IMR-90 (cell line): ENCODE measurements around the gene LCMT2. TPM values are rescaled to one million over a fixed set of nuclear protein-coding genes. Genes with fewer than 3 reads are reported as not detected.

Source experiments
- ATAC-seq: fragments of 200-7000 bp; cut with Tn5 transposase; 2 replicates; pipeline ENCODE4 v1.9.1; 2020; ENCODE audit warnings: low read depth, mild to moderate bottlenecking, moderate library complexity
- BruUV-seq: library from RNA; stranded (reverse); fragments of 400-500 nt; replicated peaks from 2 replicates; lab custom pipeline; 2021; lab: Mats Ljungman, UMichigan
- CTCF ChIA-PET: fragments of 300-600 bp; formaldehyde crosslinking; extraction: SDS; loops from one replicate; lab custom pipeline; 2021; ENCODE audit warnings: antibody characterized with exemption; lab: Yijun Ruan, JAX
- POLR2A ChIA-PET: fragments of 300-600 bp; sonication (Branson Sonifier 250); formaldehyde crosslinking; loops from one replicate; lab custom pipeline; 2022; ENCODE audit warnings: antibody characterized with exemption; ENCODE audit not compliant: unreplicated experiment; lab: Charles Lee
- DNase-seq: peaks from one replicate; pipeline ENCODE4 v3.0.0; 2013
- H2AFZ ChIP-seq: replicated peaks from 2 replicates; pipeline ENCODE3; 2013; ENCODE audit warnings: low read length, mild to moderate bottlenecking; ENCODE audit not compliant: poor library complexity
- H2AK5ac ChIP-seq: 2 replicates; pipeline ENCODE4 v1.6.1; 2013; ENCODE audit warnings: low read depth, low read length, inconsistent platforms
- H2AK9ac ChIP-seq: replicated peaks from 2 replicates; pipeline ENCODE3; 2013; ENCODE audit warnings: mild to moderate bottlenecking, low read depth, low read length, moderate library complexity; ENCODE audit not compliant: poor library complexity
- H2BK120ac ChIP-seq: 2 replicates; pipeline ENCODE4 v1.6.1; 2013; ENCODE audit warnings: low read depth, low read length, inconsistent platforms
- H2BK15ac ChIP-seq: 3 replicates; pipeline ENCODE4 v1.6.1; 2013; ENCODE audit warnings: low read depth, low read length, inconsistent platforms
- H2BK20ac ChIP-seq: 2 replicates; pipeline ENCODE4 v1.6.1; 2013; ENCODE audit warnings: low read depth, mild to moderate bottlenecking, inconsistent platforms, low read length, moderate library complexity
- H2BK5ac ChIP-seq: 2 replicates; pipeline ENCODE4 v1.6.1; 2013; ENCODE audit warnings: mild to moderate bottlenecking, low read depth, low read length, inconsistent platforms; ENCODE audit not compliant: poor library complexity, severe bottlenecking
- H3K14ac ChIP-seq: replicated peaks from 2 replicates; pipeline ENCODE4 v1.6.1; 2013; ENCODE audit warnings: low read depth, low read length, inconsistent platforms
- H3K18ac ChIP-seq: 2 replicates; pipeline ENCODE4 v1.6.1; 2013; ENCODE audit warnings: low read depth, low read length, control low read depth
- H3K23ac ChIP-seq: 2 replicates; pipeline ENCODE4 v1.6.1; 2013; ENCODE audit warnings: low read depth, low read length, inconsistent platforms
- H3K27ac ChIP-seq: 2 replicates; pipeline ENCODE4 v1.5.1; 2013; ENCODE audit warnings: mild to moderate bottlenecking, control low read depth, low read length; ENCODE audit not compliant: insufficient read depth
- H3K27me3 ChIP-seq: 2 replicates; pipeline ENCODE4 v1.6.1; 2013; ENCODE audit warnings: low read length; ENCODE audit not compliant: control insufficient read depth, insufficient read depth
- H3K36me3 ChIP-seq: 2 replicates; pipeline ENCODE4 v1.6.1; 2013; ENCODE audit warnings: low read length, mixed read lengths; ENCODE audit not compliant: control insufficient read depth, insufficient read depth
- H3K4ac ChIP-seq: 2 replicates; pipeline ENCODE4 v1.6.1; 2013; ENCODE audit warnings: low read depth, low read length, inconsistent platforms
- H3K4me1 ChIP-seq: 2 replicates; pipeline ENCODE4 v1.6.1; 2013; ENCODE audit warnings: low read length, mixed read lengths; ENCODE audit not compliant: control insufficient read depth, insufficient read depth
- H3K4me2 ChIP-seq: 2 replicates; pipeline ENCODE4 v1.6.1; 2013; ENCODE audit warnings: low read depth, mild to moderate bottlenecking, control low read depth, low read length, moderate library complexity
- H3K4me3 ChIP-seq: 2 replicates; pipeline ENCODE4 v1.5.1; 2013; ENCODE audit warnings: low read depth, mild to moderate bottlenecking, control low read depth, low read length, moderate library complexity; ENCODE audit not compliant: insufficient read depth
- H3K56ac ChIP-seq: 2 replicates; pipeline ENCODE4 v1.6.1; 2013; ENCODE audit warnings: low read length, inconsistent platforms; ENCODE audit not compliant: insufficient read depth; ENCODE audit errors: extremely low read depth
- H3K79me1 ChIP-seq, 2 experiments: 2 replicates each; pipeline ENCODE4 v1.6.1; 2013; ENCODE audit warnings: low read length in 2 of 2, inconsistent platforms in 1 of 2, low read depth in 1 of 2
- H3K9ac ChIP-seq: 2 replicates; pipeline ENCODE4 v1.6.1; 2013; ENCODE audit warnings: low read depth, low read length, control low read depth
- H3K9me1 ChIP-seq: 2 replicates; pipeline ENCODE4 v1.6.1; 2013; ENCODE audit warnings: low read length, inconsistent platforms; ENCODE audit not compliant: insufficient read depth
- H3K9me3 ChIP-seq: 2 replicates; pipeline ENCODE4 v1.6.1; 2013; ENCODE audit warnings: low read length; ENCODE audit not compliant: control insufficient read depth, insufficient read depth
- H4K20me1 ChIP-seq: 2 replicates; pipeline ENCODE4 v1.6.1; 2013; ENCODE audit warnings: low read length, inconsistent platforms; ENCODE audit not compliant: insufficient read depth
- H4K5ac ChIP-seq: 2 replicates; pipeline ENCODE4 v1.6.1; 2013; ENCODE audit warnings: mild to moderate bottlenecking, low read depth, low read length, control low read depth
- H4K8ac ChIP-seq, 2 experiments: 2 replicates each; pipeline ENCODE4 v1.6.1; 2013; ENCODE audit warnings: low read depth in 2 of 2, low read length in 2 of 2, control low read depth in 1 of 2, inconsistent platforms in 1 of 2
- H4K91ac ChIP-seq: 2 replicates; pipeline ENCODE4 v1.6.1; 2013; ENCODE audit warnings: low read depth, low read length, inconsistent platforms; ENCODE audit not compliant: insufficient read depth
- BHLHE40 ChIP-seq: fragments of 150-350 bp; IDR thresholded peaks from 2 replicates; pipeline ENCODE4 v1.6.1; 2016; ENCODE audit warnings: mild to moderate bottlenecking, low read depth, low read length
- CEBPB ChIP-seq: IDR thresholded peaks from 2 replicates; pipeline ENCODE4 v1.6.1; 2012; ENCODE audit warnings: low read depth, low read length, improper control_type of control experiment
- ELK1 ChIP-seq: fragments of 150-350 bp; IDR thresholded peaks from 2 replicates; pipeline ENCODE4 v1.6.1; 2016; ENCODE audit warnings: low read depth, mild to moderate bottlenecking, low read length, moderate library complexity, borderline replicate concordance
- FOS ChIP-seq: fragments of 150-350 bp; IDR thresholded peaks from 2 replicates; pipeline ENCODE4 v1.6.1; 2016; ENCODE audit warnings: low read depth, low read length
- MAZ ChIP-seq: IDR thresholded peaks from 2 replicates; pipeline ENCODE4 v1.6.1; 2012; ENCODE audit warnings: low read depth, mild to moderate bottlenecking, low read length, improper control_type of control experiment, moderate library complexity, borderline replicate concordance
- MXI1 ChIP-seq: IDR thresholded peaks from 2 replicates; pipeline ENCODE4 v1.6.1; 2012; ENCODE audit warnings: low read depth, mild to moderate bottlenecking, low read length, moderate library complexity, borderline replicate concordance
- NFE2L2 ChIP-seq: fragments of 150-350 bp; IDR thresholded peaks from 2 replicates; pipeline ENCODE4 v1.6.1; 2016; ENCODE audit warnings: low read depth, mild to moderate bottlenecking, low read length
- POLR2A ChIP-seq: IDR thresholded peaks from 2 replicates; pipeline ENCODE4 v1.6.1; 2012; ENCODE audit warnings: mild to moderate bottlenecking, low read depth, low read length
- RAD21 ChIP-seq: IDR thresholded peaks from 2 replicates; pipeline ENCODE4 v1.6.1; 2012; ENCODE audit warnings: low read length, improper control_type of control experiment
- RCOR1 ChIP-seq: IDR thresholded peaks from 2 replicates; pipeline ENCODE4 v1.6.1; 2012; ENCODE audit warnings: mild to moderate bottlenecking, low read length, improper control_type of control experiment; ENCODE audit not compliant: insufficient replicate concordance
- SMC3 ChIP-seq: fragments of 150-350 bp; IDR thresholded peaks from 2 replicates; pipeline ENCODE4 v1.6.1; 2016; ENCODE audit warnings: low read depth, mild to moderate bottlenecking, antibody characterized with exemption, low read length, moderate library complexity
- WGBS, 2 experiments: methylation state at CpG; one replicate each; pipeline versions ENCODE4 v1.1.5 to v1.1.7; 2013; ENCODE audit warnings: missing lambda C conversion rate in 2 of 2; ENCODE audit not compliant: insufficient read length in 1 of 2; ENCODE audit errors: extremely low coverage in 2 of 2; 5-methylcytosine and 5-hydroxymethylcytosine counted together
- dilution Hi-C: fragments of 300-500 bp; cut with HindIII; formaldehyde crosslinking; loops from one replicate; pipeline ENCODE4 v1.14.3; 2018; ENCODE audit warnings: low sequenced_read_pairs; ENCODE audit not compliant: unreplicated experiment
- in situ Hi-C: fragments of 300-500 bp; cut with MboI; formaldehyde crosslinking; loops from 3 replicates; pipeline ENCODE4 v1.14.3; 2019; ENCODE audit warnings: low sequenced_read_pairs, inconsistent platforms, mixed read lengths
- intact Hi-C: fragments of 100-400 bp; cut with micrococcal nuclease; formaldehyde crosslinking; loops from 2 replicates; pipeline ENCODE4 v1.10.0; 2022
- polyA plus RNA-seq, 3 experiments: library from polyadenylated mRNA; depleted of rRNA; stranded (reverse); fragments of >200 nt; gene quantifications; 2 replicates each; pipeline ENCODE4 v1.2.3, GENCODE V29; 2012; ENCODE audit warnings: low replicate concordance in 1 of 3
- total RNA-seq: library from RNA; depleted of rRNA; stranded (reverse); fragments of >200 nt; gene quantifications from 2 replicates; pipeline ENCODE4 v1.2.3, GENCODE V29; 2012
- TF ChIP-seq, protein P1 (sequence below): conservative IDR thresholded peaks from 2 replicates; pipeline ENCODE4 v1.5.1; 2012; ENCODE audit warnings: mild to moderate bottlenecking, low read depth, low read length, improper control_type of control experiment

Gene LCMT2
- total and polyA plus RNA-seq, 2 of the 4 experiments (the other 2 are of a cell fraction), result 5.8 to 12.2 TPM

DNA sequence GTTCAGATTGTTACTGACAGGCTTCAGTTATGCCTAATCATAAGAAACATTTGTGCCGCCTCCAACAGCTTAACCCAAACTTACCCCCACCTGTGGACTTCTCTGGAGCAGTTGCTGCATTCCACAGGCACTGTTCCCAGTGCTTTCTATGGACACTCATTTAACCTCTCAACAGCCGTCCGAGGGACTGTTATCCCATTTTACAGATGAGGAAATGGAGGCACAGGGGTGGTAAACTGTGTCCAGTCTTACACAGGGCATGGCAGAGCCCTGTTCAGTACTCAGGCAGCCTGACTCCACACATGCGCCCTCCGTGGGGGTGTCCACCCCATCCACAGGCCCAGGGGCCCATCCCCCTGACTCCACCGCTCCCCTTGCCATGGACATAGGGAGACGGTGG is 49.4 kb downstream of the LCMT2 start:
- no peak overlapping the region for H2AFZ ChIP-seq
- no peak overlapping the region for H3K14ac ChIP-seq
- no TSS peak for BruUV-seq
- no peak overlapping the region for H2BK120ac ChIP-seq
- H3K4ac ChIP-seq, result no peak overlapping the region
- no peaks in the 10 kb centered on the region for H3K9me3 ChIP-seq
- H3K9ac ChIP-seq, result no peak overlapping the region
- H2BK20ac ChIP-seq, result no peak overlapping the region
- no peak overlapping the region for H2BK5ac ChIP-seq
- TF ChIP-seq BHLHE40 (no peak), RCOR1 (no peak), SMC3 (no peak), RAD21 (no peak), MAZ (no peak), NFE2L2 (no peak), POLR2A (no peak), FOS (no peak), CEBPB (no peak), MXI1 (no peak), ELK1 (no peak)
- TF ChIP-seq, protein P1, sequence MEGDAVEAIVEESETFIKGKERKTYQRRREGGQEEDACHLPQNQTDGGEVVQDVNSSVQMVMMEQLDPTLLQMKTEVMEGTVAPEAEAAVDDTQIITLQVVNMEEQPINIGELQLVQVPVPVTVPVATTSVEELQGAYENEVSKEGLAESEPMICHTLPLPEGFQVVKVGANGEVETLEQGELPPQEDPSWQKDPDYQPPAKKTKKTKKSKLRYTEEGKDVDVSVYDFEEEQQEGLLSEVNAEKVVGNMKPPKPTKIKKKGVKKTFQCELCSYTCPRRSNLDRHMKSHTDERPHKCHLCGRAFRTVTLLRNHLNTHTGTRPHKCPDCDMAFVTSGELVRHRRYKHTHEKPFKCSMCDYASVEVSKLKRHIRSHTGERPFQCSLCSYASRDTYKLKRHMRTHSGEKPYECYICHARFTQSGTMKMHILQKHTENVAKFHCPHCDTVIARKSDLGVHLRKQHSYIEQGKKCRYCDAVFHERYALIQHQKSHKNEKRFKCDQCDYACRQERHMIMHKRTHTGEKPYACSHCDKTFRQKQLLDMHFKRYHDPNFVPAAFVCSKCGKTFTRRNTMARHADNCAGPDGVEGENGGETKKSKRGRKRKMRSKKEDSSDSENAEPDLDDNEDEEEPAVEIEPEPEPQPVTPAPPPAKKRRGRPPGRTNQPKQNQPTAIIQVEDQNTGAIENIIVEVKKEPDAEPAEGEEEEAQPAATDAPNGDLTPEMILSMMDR, result no peak
- ChIA-PET CTCF (no interaction called here), POLR2A (no interaction called here)
- no peak overlapping the region for H3K4me2 ChIP-seq
- H3K18ac ChIP-seq, result no peak overlapping the region
- H4K91ac ChIP-seq, result no peak overlapping the region
- H4K20me1 ChIP-seq, result no peaks in the 10 kb centered on the region
- H3K4me1 ChIP-seq, result peaks cover 1% of the 10 kb centered on the region; the same call in 1 of the 2 replicates
- H3K4me3 ChIP-seq, result no peak overlapping the region
- H3K9me1 ChIP-seq, result no peaks in the 10 kb centered on the region
- H3K23ac ChIP-seq, result no peak overlapping the region
- DNase-seq (no peak), ATAC-seq (no peak)
- no peak overlapping the region for H2AK9ac ChIP-seq
- no peaks in the 10 kb centered on the region for H3K36me3 ChIP-seq
- intact Hi-C loops, result no loop called here
- dilution Hi-C loops, result no loop called here
- H3K56ac ChIP-seq, result no peak overlapping the region
- H2BK15ac ChIP-seq, result no peak overlapping the region
- H3K27ac ChIP-seq, result no peak overlapping the region
- H3K27me3 ChIP-seq, result peaks cover 62% of the 10 kb centered on the region
- H4K8ac ChIP-seq, result no peak overlapping the region
- WGBS, 2 experiments, result 60% methylated on average over 1 of the region's 7 CpGs; no CpG with 5 or more reads in 1 of the 2 experiments
- in situ Hi-C loops, result loop anchor here (5.0 kb wide), 1 partner anchor 94 kb away; the partner anchor contains the start of gene CCNDBP1
- no peaks in the 10 kb centered on the region for H3K79me1 ChIP-seq
- no peak overlapping the region for H2AK5ac ChIP-seq
- no peak overlapping the region for H4K5ac ChIP-seq
